NCI-H82 (cell line): ENCODE data around the gene CARM1.
"Not testable (repeated sequence)": the region's sequence is repeated elsewhere in the genome, so short reads cannot be mapped to it uniquely, and the experiment has no call there.

Source experiments
- DNase-seq: peaks from one replicate; lab custom pipeline; 2025; lab: John Stamatoyannopoulos, UW

Gene CARM1

GRCh38 chr19:10929402-10929794 lies 58.0 kb downstream of the CARM1 start:
- no peak for DNase-seq

GRCh38 chr19:10935371-10936059 lies 64.2 kb downstream of the CARM1 start:
- DNase-seq: no peak

GRCh38 chr19:10936661-10937084 lies 65.3 kb downstream of the CARM1 start:
- peak; percentile 91 for DNase-seq

- not testable (repeated sequence) for DNase-seq
Measured at GRCh38 chr19:10941649-10942048, 70.3 kb downstream of the CARM1 start.

GRCh38 chr19:10943412-10943811 lies 72.1 kb downstream of the CARM1 start:
- not testable (repeated sequence) for DNase-seq

- no peak for DNase-seq
Measured at GRCh38 chr19:10945264-10945663, 73.9 kb downstream of the CARM1 start.

GRCh38 chr19:10946958-10947657 lies 75.8 kb downstream of the CARM1 start:
- no peak for DNase-seq

GRCh38 chr19:10952809-10953208 lies 81.5 kb downstream of the CARM1 start:
- DNase-seq: no peak

GRCh38 chr19:10959277-10959968 lies 88.1 kb downstream of the CARM1 start:
- DNase-seq: not testable (repeated sequence)

GRCh38 chr19:10960314-10961072 lies 89.1 kb downstream of the CARM1 start, which contains the start of gene SMARCA4:
TSS of gene SMARCA4 (plus strand) at chr19:10961030. CDS start at chr19:10984152, 23,122 bp downstream.
- peak; percentile 96 for DNase-seq

GRCh38 chr19:10961073-10961860 lies 89.9 kb downstream of the CARM1 start:
- DNase-seq: peak; percentile 40

- DNase-seq: no peak
Measured at GRCh38 chr19:10962863-10963262, 91.5 kb downstream of the CARM1 start.

- DNase-seq: no peak
Measured at GRCh38 chr19:10963865-10964264, 92.5 kb downstream of the CARM1 start.

- no peak for DNase-seq
Measured at GRCh38 chr19:10964903-10965302, 93.5 kb downstream of the CARM1 start.

GRCh38 chr19:10965398-10965797 lies 94.0 kb downstream of the CARM1 start:
- DNase-seq: no peak

GRCh38 chr19:10966809-10967208 lies 95.5 kb downstream of the CARM1 start:
- DNase-seq: no peak

- DNase-seq: no peak
Measured at GRCh38 chr19:10968527-10969135, 97.3 kb downstream of the CARM1 start.

- no peak for DNase-seq
Measured at GRCh38 chr19:10971107-10971726, 99.9 kb downstream of the CARM1 start.
